H9 (cell line): Measurements from ENCODE around the gene B3GNT5. TPM values are rescaled to one million over a fixed set of nuclear protein-coding genes. Genes with fewer than 3 reads are reported as not detected.

ENCODE experiments used
- DNase-seq: peaks from one replicate; pipeline ENCODE4 v3.0.0-alpha.2; 2017
- H2AFZ ChIP-seq: one replicate; pipeline ENCODE4 v1.6.1; 2013; ENCODE audit warnings: mild to moderate bottlenecking, low read length, control low read depth, moderate library complexity
- H2AK5ac ChIP-seq: 2 replicates; pipeline ENCODE4 v1.6.1; 2013; ENCODE audit warnings: low read length, control low read depth, mixed read lengths; ENCODE audit not compliant: insufficient read length
- H2BK120ac ChIP-seq: one replicate; pipeline ENCODE4 v1.6.1; 2013; ENCODE audit warnings: low read depth, mild to moderate bottlenecking, low read length, control low read depth, inconsistent platforms; ENCODE audit not compliant: poor library complexity, severe bottlenecking
- H2BK12ac ChIP-seq: 2 replicates; pipeline ENCODE4 v1.6.1; 2013; ENCODE audit warnings: low read length, control low read depth, mixed read lengths, low read depth; ENCODE audit not compliant: insufficient read length
- H2BK15ac ChIP-seq: 2 replicates; pipeline ENCODE4 v1.6.1; 2013; ENCODE audit warnings: low read depth, low read length, control low read depth
- H2BK20ac ChIP-seq: one replicate; pipeline ENCODE4 v1.6.1; 2013; ENCODE audit warnings: low read depth, mild to moderate bottlenecking, low read length, control low read depth, inconsistent platforms; ENCODE audit not compliant: poor library complexity, severe bottlenecking
- H2BK5ac ChIP-seq: 2 replicates; pipeline ENCODE4 v1.6.1; 2013; ENCODE audit warnings: low read length, control low read depth, mixed read lengths; ENCODE audit not compliant: insufficient read length
- H3K14ac ChIP-seq: 2 replicates; pipeline ENCODE4 v1.6.1; 2013; ENCODE audit warnings: low read length, control low read depth; ENCODE audit not compliant: insufficient read depth
- H3K18ac ChIP-seq: 2 replicates; pipeline ENCODE4 v1.6.1; 2013; ENCODE audit warnings: low read depth, mild to moderate bottlenecking, mixed read lengths, low read length, control low read depth; ENCODE audit not compliant: insufficient read length
- H3K23ac ChIP-seq: 2 replicates; pipeline ENCODE4 v1.6.1; 2013; ENCODE audit warnings: low read length, control low read depth, mixed read lengths, low read depth; ENCODE audit not compliant: insufficient read length
- H3K23me2 ChIP-seq: 2 replicates; pipeline ENCODE4 v1.6.1; 2013; ENCODE audit warnings: low read depth, mild to moderate bottlenecking, mixed read lengths, low read length, control low read depth; ENCODE audit not compliant: insufficient read length, poor library complexity, severe bottlenecking
- H3K27ac ChIP-seq: 2 replicates; pipeline ENCODE4 v1.5.1; 2013; ENCODE audit warnings: low read length, control low read depth, mixed read lengths, low read depth; ENCODE audit not compliant: insufficient read length
- H3K27me3 ChIP-seq: 2 replicates; pipeline ENCODE4 v1.6.1; 2013; ENCODE audit warnings: low read length, control low read depth, inconsistent platforms; ENCODE audit not compliant: insufficient read depth
- H3K4ac ChIP-seq: 2 replicates; pipeline ENCODE4 v1.6.1; 2013; ENCODE audit warnings: low read depth, mild to moderate bottlenecking, control low read depth, inconsistent platforms, low read length, moderate library complexity
- H3K4me1 ChIP-seq: 2 replicates; pipeline ENCODE4 v1.6.1; 2013; ENCODE audit warnings: low read length, control low read depth, inconsistent platforms; ENCODE audit not compliant: insufficient read depth
- H3K4me2 ChIP-seq: 2 replicates; pipeline ENCODE4 v1.6.1; 2013; ENCODE audit warnings: low read length, control low read depth, mixed read lengths; ENCODE audit not compliant: insufficient read length, insufficient read depth
- H3K56ac ChIP-seq: 2 replicates; pipeline ENCODE4 v1.6.1; 2013; ENCODE audit warnings: low read depth, mild to moderate bottlenecking, mixed read lengths, low read length, control low read depth; ENCODE audit not compliant: insufficient read length
- H3K79me1 ChIP-seq: 2 replicates; pipeline ENCODE4 v1.6.1; 2013; ENCODE audit warnings: low read depth, mild to moderate bottlenecking, moderate library complexity, low read length, control low read depth, inconsistent platforms; ENCODE audit not compliant: insufficient read depth, poor library complexity, severe bottlenecking
- H3K79me2 ChIP-seq: 2 replicates; pipeline ENCODE4 v1.6.1; 2013; ENCODE audit warnings: low read length, control low read depth, inconsistent platforms; ENCODE audit not compliant: insufficient read depth
- H3K9ac ChIP-seq: 2 replicates; pipeline ENCODE4 v1.6.1; 2013; ENCODE audit warnings: low read length, control low read depth, mixed read lengths; ENCODE audit not compliant: insufficient read length; ENCODE audit errors: extremely low read depth
- H3K9me3 ChIP-seq: one replicate; pipeline ENCODE4 v1.6.1; 2013; ENCODE audit warnings: low read depth, low read length, inconsistent platforms; ENCODE audit not compliant: control insufficient read depth
- H3T11ph ChIP-seq: one replicate; pipeline ENCODE4 v1.6.1; 2013; ENCODE audit warnings: mild to moderate bottlenecking, low read length, control low read depth, inconsistent platforms
- H4K20me1 ChIP-seq: one replicate; pipeline ENCODE4 v1.6.1; 2013; ENCODE audit not compliant: control insufficient read depth, insufficient read length, insufficient read depth
- H4K5ac ChIP-seq: 2 replicates; pipeline ENCODE4 v1.6.1; 2013; ENCODE audit warnings: low read depth, mild to moderate bottlenecking, mixed read lengths, low read length, control low read depth; ENCODE audit not compliant: insufficient read length
- H4K8ac ChIP-seq: replicated peaks from 2 replicates; pipeline ENCODE4 v1.6.1; 2013; ENCODE audit warnings: low read length, control low read depth, mixed read lengths, low read depth; ENCODE audit not compliant: insufficient read length
- H4K91ac ChIP-seq: 2 replicates; pipeline ENCODE4 v1.6.1; 2013; ENCODE audit warnings: low read depth, mild to moderate bottlenecking, moderate library complexity, mixed read lengths, low read length, control low read depth; ENCODE audit not compliant: insufficient read length
- H3K27ac Mint-ChIP-seq, 3 experiments: 2 replicates in 2 of 3; 3 replicates in 1 of 3; pipeline ENCODE4 v1.8.0; 2020 to 2021; ENCODE audit warnings: mixed read lengths in 3 of 3, mild to moderate bottlenecking in 1 of 3, moderate library complexity in 1 of 3
- H3K27me3 Mint-ChIP-seq: 2 replicates; pipeline ENCODE4 v1.8.0; 2021; ENCODE audit warnings: low read depth, mild to moderate bottlenecking, moderate library complexity, mixed read lengths
- H3K36me3 Mint-ChIP-seq, 3 experiments: 2 replicates in 2 of 3; 3 replicates in 1 of 3; pipeline ENCODE4 v1.8.0; 2020 to 2021; ENCODE audit warnings: low read depth in 3 of 3, mixed read lengths in 3 of 3; ENCODE audit not compliant: insufficient read depth in 1 of 3
- H3K4me1 Mint-ChIP-seq, 2 experiments: 2 replicates each; pipeline ENCODE4 v1.8.0; 2020; ENCODE audit warnings: mixed read lengths in 2 of 2
- H3K4me3 Mint-ChIP-seq, 2 experiments: 2 replicates in 1 of 2; 3 replicates in 1 of 2; pipeline ENCODE4 v1.8.0; 2020 to 2021; ENCODE audit warnings: mild to moderate bottlenecking in 2 of 2, mixed read lengths in 2 of 2, moderate library complexity in 1 of 2
- H3K9me3 Mint-ChIP-seq, 2 experiments: 2 replicates in 1 of 2; 3 replicates in 1 of 2; pipeline ENCODE4 v1.8.0; 2020; ENCODE audit warnings: mild to moderate bottlenecking in 2 of 2, mixed read lengths in 2 of 2, moderate library complexity in 1 of 2
- CTCF ChIP-seq: fragments of 200-600 bp; sonication (generic); conservative IDR thresholded peaks from 3 replicates; pipeline ENCODE4 v1.8.0; 2021; ENCODE audit warnings: antibody characterized with exemption, mild to moderate bottlenecking
- WGBS: extraction: QIAGEN DNeasy Blood & Tissue Kit; methylation state at CpG from one replicate; pipeline ENCODE4 v1.1.7; 2013; ENCODE audit warnings: missing lambda C conversion rate, low lambda C conversion rate, mixed read lengths; ENCODE audit not compliant: insufficient read length; ENCODE audit errors: extremely low coverage; 5-methylcytosine and 5-hydroxymethylcytosine counted together
- total RNA-seq: library from RNA; stranded (reverse); gene quantifications from 2 replicates; pipeline ENCODE4 v1.2.1, GENCODE V29; 2021

Gene B3GNT5
- total RNA-seq, 1 experiment from 2014 or later: 7.3 TPM

GRCh38 chr3:183262875-183263378 is 9.9 kb downstream of the B3GNT5 start:
- TF ChIP-seq CTCF: no peak
- H3K36me3 Mint-ChIP-seq: peaks cover 0 to 10% (median 9%) of the 10 kb centered on the region in 3 experiments; a peak in 4 of 7 replicates
- Histone ChIP-seq H3K4me2 (no peak overlapping the region), H3K27ac (no peak overlapping the region), H3K9me3 (no peaks in the 10 kb centered on the region), H2BK20ac (no peak overlapping the region), H3T11ph (no peak overlapping the region), H3K79me1 (no peaks in the 10 kb centered on the region), H3K23me2 (no peaks in the 10 kb centered on the region), H3K9ac (no peak overlapping the region), H3K79me2 (no peaks in the 10 kb centered on the region; the same call in 1 of the 2 replicates), H3K18ac (no peak overlapping the region), H2BK5ac (no peak overlapping the region), H3K23ac (no peak overlapping the region), H2BK120ac (no peak overlapping the region), H4K20me1 (no peaks in the 10 kb centered on the region), H4K91ac (no peak overlapping the region), H2BK12ac (no peak overlapping the region), H3K4ac (no peak overlapping the region), H2AFZ (no peak overlapping the region), H4K5ac (no peak overlapping the region), H3K14ac (no peak overlapping the region), H3K4me1 (peaks cover 16% of the 10 kb centered on the region; the same call in 1 of the 2 replicates), H3K56ac (no peak overlapping the region), H4K8ac (no peak overlapping the region), H2BK15ac (no peak overlapping the region), H3K27me3 (no peaks in the 10 kb centered on the region), H2AK5ac (peak overlapping the region; percentile 33)
- no peak overlapping the region for H3K4me3 Mint-ChIP-seq
- no peaks in the 10 kb centered on the region for H3K27me3 Mint-ChIP-seq
- H3K27ac Mint-ChIP-seq: no peak overlapping the region
- WGBS: no CpG with 5 or more reads among the region's 3 CpGs
- peaks cover 10 to 16% of the 10 kb centered on the region in 2 experiments for H3K4me1 Mint-ChIP-seq
- DNase-seq: no peak
- no peaks in the 10 kb centered on the region for H3K9me3 Mint-ChIP-seq
